ENCODE data around the gene KRTAP10-7.

Gene KRTAP10-7

GRCh38 chr21:44650973-44651675 lies 50.7 kb downstream of the KRTAP10-7 start:
- no peak for DNase-seq (ENCODE audit: extremely low read depth in 1 of 2, low read depth in 1 of 2)

All from stimulated activated CD8-positive, alpha-beta memory T cell treated with anti-CD3 and anti-CD28 coated beads, Interleukin-7, amount 100 ng/mL, for 48 hours (primary cell).